PC-3 (cell line): Measurements from ENCODE around the gene SDK1. TPM values are rescaled to one million over a fixed set of nuclear protein-coding genes. Genes with fewer than 3 reads are reported as not detected.

Experiments
- ATAC-seq: fragments of 200-7000 bp; cut with Tn5 transposase; 2 replicates; pipeline ENCODE4 v1.9.1; 2020; ENCODE audit warnings: mild to moderate bottlenecking, moderate library complexity
- BruUV-seq: library from RNA; stranded (reverse); fragments of 400-500 nt; replicated peaks from 2 replicates; lab custom pipeline; 2021; lab: Mats Ljungman, UMichigan
- CTCF ChIA-PET: fragments of 300-600 bp; sonication (Branson Sonifier 250); formaldehyde crosslinking; loops from one replicate; lab custom pipeline; 2022; ENCODE audit warnings: antibody characterized with exemption; lab: Charles Lee
- POLR2A ChIA-PET: fragments of 300-600 bp; sonication (Branson Sonifier 250); formaldehyde crosslinking; loops from one replicate; lab custom pipeline; 2022; ENCODE audit warnings: antibody characterized with exemption; ENCODE audit not compliant: unreplicated experiment; lab: Charles Lee
- DNase-seq: peaks from one replicate; pipeline ENCODE4 v3.0.0-alpha.2; 2015
- H2AFZ ChIP-seq: fragments of 300-600 bp; sonication (generic); 2 replicates; pipeline ENCODE4 v1.6.0; 2016; ENCODE audit warnings: antibody characterized with exemption, low read length
- H3F3A ChIP-seq: fragments of 300-600 bp; sonication (generic); one replicate; pipeline ENCODE4 v1.6.0; 2017; ENCODE audit warnings: antibody characterized with exemption, low read length, control low read depth, mild to moderate bottlenecking; ENCODE audit not compliant: unreplicated experiment
- H3K27ac ChIP-seq: fragments of 300-600 bp; sonication (generic); 2 replicates; pipeline ENCODE4 v1.5.1; 2016; ENCODE audit warnings: mild to moderate bottlenecking, low read length
- H3K27me3 ChIP-seq: fragments of 300-600 bp; sonication (generic); 2 replicates; pipeline ENCODE4 v1.6.1; 2016; ENCODE audit warnings: low read length, mixed read lengths
- H3K36me3 ChIP-seq: fragments of 300-600 bp; sonication (generic); 2 replicates; pipeline ENCODE4 v1.6.1; 2016; ENCODE audit warnings: low read depth, mixed run types, low read length, mixed read lengths
- H3K4me1 ChIP-seq: fragments of 300-600 bp; sonication (generic); 2 replicates; pipeline ENCODE4 v1.5.1; 2016; ENCODE audit warnings: low read length; ENCODE audit not compliant: insufficient read depth
- H3K4me2 ChIP-seq: fragments of 300-600 bp; sonication (generic); 2 replicates; pipeline ENCODE4 v1.6.0; 2016; ENCODE audit warnings: low read length
- H3K4me3 ChIP-seq: fragments of 300-600 bp; sonication (generic); 2 replicates; pipeline ENCODE4 v1.5.1; 2016; ENCODE audit warnings: mild to moderate bottlenecking, low read length, mixed read lengths
- H3K79me2 ChIP-seq: fragments of 300-600 bp; sonication (generic); 2 replicates; pipeline ENCODE4 v1.6.1; 2017; ENCODE audit warnings: low read length, mixed read lengths
- H3K9ac ChIP-seq: fragments of 300-600 bp; sonication (generic); 2 replicates; pipeline ENCODE4 v1.6.0; 2016; ENCODE audit warnings: mild to moderate bottlenecking, low read length
- H3K9me2 ChIP-seq: fragments of 300-600 bp; sonication (generic); replicated peaks from 2 replicates; pipeline ENCODE4 v1.6.1; 2016; ENCODE audit warnings: mixed run types, low read length, mixed read lengths
- H3K9me3 ChIP-seq: fragments of 300-600 bp; sonication (generic); 2 replicates; pipeline ENCODE4 v1.6.1; 2016; ENCODE audit warnings: low read length, mixed read lengths
- H4K20me1 ChIP-seq: fragments of 300-600 bp; sonication (generic); 2 replicates; pipeline ENCODE4 v1.6.1; 2016; ENCODE audit warnings: low read length, mixed read lengths
- CTCF ChIP-seq: fragments of 300-600 bp; sonication (generic); conservative IDR thresholded peaks from 2 replicates; pipeline ENCODE4 v1.5.1; 2017; ENCODE audit warnings: antibody characterized with exemption, low read depth, mild to moderate bottlenecking, low read length
- EZH2 ChIP-seq: fragments of 300-600 bp; sonication (generic); IDR thresholded peaks from one replicate; pipeline ENCODE4 v1.6.1; 2017; ENCODE audit warnings: antibody characterized with exemption, mild to moderate bottlenecking, low read length; ENCODE audit not compliant: unreplicated experiment
- EZH2phosphoT487 ChIP-seq: fragments of 300-600 bp; sonication (generic); IDR thresholded peaks from 2 replicates; pipeline ENCODE4 v1.6.1; 2018; ENCODE audit warnings: mild to moderate bottlenecking, antibody characterized with exemption, low read length, borderline replicate concordance
- intact Hi-C: fragments of 100-400 bp; cut with micrococcal nuclease; formaldehyde crosslinking; loops from 2 replicates; pipeline ENCODE4 v1.9.0; 2023
- total RNA-seq: library from RNA; depleted of rRNA; stranded (reverse); fragments of >200 nt; gene quantifications from 2 replicates; pipeline ENCODE4 v1.2.3, GENCODE V29; 2014

Gene SDK1
- total RNA-seq, 1 experiment from 2014 or later = 2.8 TPM

GRCh38 chr7:4143511-4144171 is 842.6 kb downstream of the SDK1 start:
- no peaks in the 10 kb centered on the region for H4K20me1 ChIP-seq
- DNase-seq (no peak), ATAC-seq (no peak)
- H3K9ac ChIP-seq = no peak overlapping the region
- no peaks in the 10 kb centered on the region for H3K79me2 ChIP-seq
- H3K9me3 ChIP-seq = no peaks in the 10 kb centered on the region
- no peaks in the 10 kb centered on the region for H3K36me3 ChIP-seq
- no peaks in the 10 kb centered on the region for H3K9me2 ChIP-seq
- H3F3A ChIP-seq = no peaks in the 10 kb centered on the region
- no peak overlapping the region for H3K4me3 ChIP-seq
- POLR2A ChIA-PET = no interaction called here
- BruUV-seq = no TSS peak
- no peak for TF ChIP-seq CTCF
- no peak for TF ChIP-seq EZH2
- TF ChIP-seq EZH2phosphoT487 = no peak
- no peak overlapping the region for H2AFZ ChIP-seq
- H3K27ac ChIP-seq = no peak overlapping the region
- H3K4me2 ChIP-seq = no peak overlapping the region
- intact Hi-C loops = no loop called here
- CTCF ChIA-PET = no interaction called here
- no peaks in the 10 kb centered on the region for H3K27me3 ChIP-seq
- H3K4me1 ChIP-seq = no peaks in the 10 kb centered on the region

GRCh38 chr7:4144172-4144701 is 843.2 kb downstream of the SDK1 start:
- no peak overlapping the region for H3K9ac ChIP-seq
- no peaks in the 10 kb centered on the region for H3K9me3 ChIP-seq
- H3F3A ChIP-seq = no peaks in the 10 kb centered on the region
- CTCF ChIA-PET = no interaction called here
- POLR2A ChIA-PET = no interaction called here
- no TSS peak for BruUV-seq
- H3K4me3 ChIP-seq = no peak overlapping the region
- H4K20me1 ChIP-seq = no peaks in the 10 kb centered on the region
- H3K79me2 ChIP-seq = no peaks in the 10 kb centered on the region
- H3K27ac ChIP-seq = no peak overlapping the region
- H2AFZ ChIP-seq = no peak overlapping the region
- TF ChIP-seq EZH2 (no peak), CTCF (no peak), EZH2phosphoT487 (no peak)
- H3K9me2 ChIP-seq = no peaks in the 10 kb centered on the region
- no peak for DNase-seq
- no peak overlapping the region for H3K4me2 ChIP-seq
- no peak for ATAC-seq
- intact Hi-C loops = no loop called here
- no peaks in the 10 kb centered on the region for H3K4me1 ChIP-seq
- no peaks in the 10 kb centered on the region for H3K27me3 ChIP-seq
- no peaks in the 10 kb centered on the region for H3K36me3 ChIP-seq

GRCh38 chr7:4144811-4145510 is 843.9 kb downstream of the SDK1 start:
- ChIA-PET CTCF (no interaction called here), POLR2A (no interaction called here)
- DNase-seq (no peak), ATAC-seq (no peak)
- H3K27ac ChIP-seq = no peak overlapping the region
- H3K27me3 ChIP-seq = no peaks in the 10 kb centered on the region
- no peaks in the 10 kb centered on the region for H3K9me3 ChIP-seq
- no peak overlapping the region for H3K4me2 ChIP-seq
- no peak overlapping the region for H3K9ac ChIP-seq
- H2AFZ ChIP-seq = no peak overlapping the region
- BruUV-seq = no TSS peak
- H3K4me3 ChIP-seq = no peak overlapping the region
- no peaks in the 10 kb centered on the region for H3K79me2 ChIP-seq
- no peaks in the 10 kb centered on the region for H3F3A ChIP-seq
- no peaks in the 10 kb centered on the region for H3K36me3 ChIP-seq
- H3K4me1 ChIP-seq = no peaks in the 10 kb centered on the region
- no peaks in the 10 kb centered on the region for H4K20me1 ChIP-seq
- no peaks in the 10 kb centered on the region for H3K9me2 ChIP-seq
- intact Hi-C loops = no loop called here
- TF ChIP-seq EZH2 (no peak), EZH2phosphoT487 (no peak), CTCF (no peak)
